ENCODE data around the gene FRMD8. TPM values are rescaled to one million over a fixed set of nuclear protein-coding genes. Genes with fewer than 3 reads are reported as not detected.

FRMD8 gene
- polyA plus RNA-seq, 1 donor, result 11.4 TPM

GRCh38 chr11:65425105-65425970 lies 38.9 kb downstream of the FRMD8 start:
- no peak for DNase-seq

DNA sequence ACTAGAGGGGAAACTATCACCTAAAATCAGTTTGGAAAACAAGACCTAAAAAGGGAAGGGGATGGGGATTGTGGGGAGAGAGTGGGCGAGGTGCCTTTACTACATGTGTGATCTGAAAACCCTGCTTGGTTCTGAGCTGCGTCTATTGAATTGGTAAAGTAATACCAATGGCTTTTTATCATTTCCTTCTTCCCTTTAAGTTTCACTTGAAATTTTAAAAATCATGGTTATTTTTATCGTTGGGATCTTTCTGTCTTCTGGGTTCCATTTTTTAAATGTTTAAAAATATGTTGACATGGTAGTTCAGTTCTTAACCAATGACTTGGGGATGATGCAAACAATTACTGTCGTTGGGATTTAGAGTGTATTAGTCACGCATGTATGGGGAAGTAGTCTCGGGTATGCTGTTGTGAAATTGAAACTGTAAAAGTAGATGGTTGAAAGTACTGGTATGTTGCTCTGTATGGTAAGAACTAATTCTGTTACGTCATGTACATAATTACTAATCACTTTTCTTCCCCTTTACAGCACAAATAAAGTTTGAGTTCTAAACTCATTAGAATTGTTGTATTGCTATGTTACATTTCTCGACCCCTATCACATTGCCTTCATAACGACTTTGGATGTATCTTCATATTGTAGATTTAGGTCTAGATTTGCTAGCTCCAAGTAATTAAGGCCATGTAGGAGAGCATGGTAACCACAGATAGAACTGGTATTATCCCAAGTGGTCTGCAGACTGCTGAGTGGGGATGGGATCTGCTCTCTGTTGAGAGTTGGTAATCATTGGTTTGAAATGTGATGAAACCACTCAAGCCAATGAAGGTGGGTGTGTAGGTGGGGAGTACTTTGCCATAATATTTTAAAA lies 39.8 kb downstream of the FRMD8 start:
- DNase-seq, result no peak

DNA sequence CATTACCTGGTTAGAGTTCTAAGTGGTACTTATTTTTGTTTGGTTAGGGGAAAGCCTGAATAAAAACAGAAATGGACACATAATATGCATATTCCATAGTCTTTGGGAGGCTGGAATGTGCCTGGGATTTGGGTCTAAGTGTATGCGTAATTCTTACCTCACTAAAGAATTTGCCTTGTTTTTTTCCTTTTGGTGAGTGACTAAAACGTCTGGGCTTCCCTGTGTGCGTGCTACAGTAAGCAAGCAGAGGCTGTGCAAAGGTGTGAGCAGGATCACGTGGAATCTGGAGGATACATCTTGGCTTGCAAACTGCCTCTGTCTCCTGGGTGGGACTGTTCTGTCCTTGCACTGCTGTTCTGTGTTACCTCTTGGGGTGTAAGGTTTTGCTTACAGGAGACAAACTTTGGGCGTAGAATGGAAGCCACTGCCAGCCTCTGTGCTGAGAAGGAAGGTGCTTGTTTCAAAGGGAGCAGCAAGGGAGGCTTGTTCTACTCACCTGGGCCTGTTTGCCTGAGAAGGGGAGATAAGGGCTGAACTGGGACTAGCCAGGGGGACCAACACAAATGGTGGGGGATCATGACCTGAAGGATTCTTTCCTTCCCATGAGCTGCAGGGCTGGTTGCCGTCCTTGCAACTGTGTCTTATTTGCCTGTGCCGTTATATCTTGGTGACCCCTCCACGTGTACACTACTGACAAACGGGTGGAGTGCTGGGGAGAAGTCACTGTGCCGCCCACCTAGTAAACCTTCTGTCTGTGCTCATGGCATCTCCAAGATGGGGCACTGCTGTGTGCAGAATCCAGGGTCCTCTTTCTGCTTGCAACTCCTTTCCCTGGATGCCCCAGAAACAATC lies 40.6 kb downstream of the FRMD8 start:
- no peak for DNase-seq

DNA sequence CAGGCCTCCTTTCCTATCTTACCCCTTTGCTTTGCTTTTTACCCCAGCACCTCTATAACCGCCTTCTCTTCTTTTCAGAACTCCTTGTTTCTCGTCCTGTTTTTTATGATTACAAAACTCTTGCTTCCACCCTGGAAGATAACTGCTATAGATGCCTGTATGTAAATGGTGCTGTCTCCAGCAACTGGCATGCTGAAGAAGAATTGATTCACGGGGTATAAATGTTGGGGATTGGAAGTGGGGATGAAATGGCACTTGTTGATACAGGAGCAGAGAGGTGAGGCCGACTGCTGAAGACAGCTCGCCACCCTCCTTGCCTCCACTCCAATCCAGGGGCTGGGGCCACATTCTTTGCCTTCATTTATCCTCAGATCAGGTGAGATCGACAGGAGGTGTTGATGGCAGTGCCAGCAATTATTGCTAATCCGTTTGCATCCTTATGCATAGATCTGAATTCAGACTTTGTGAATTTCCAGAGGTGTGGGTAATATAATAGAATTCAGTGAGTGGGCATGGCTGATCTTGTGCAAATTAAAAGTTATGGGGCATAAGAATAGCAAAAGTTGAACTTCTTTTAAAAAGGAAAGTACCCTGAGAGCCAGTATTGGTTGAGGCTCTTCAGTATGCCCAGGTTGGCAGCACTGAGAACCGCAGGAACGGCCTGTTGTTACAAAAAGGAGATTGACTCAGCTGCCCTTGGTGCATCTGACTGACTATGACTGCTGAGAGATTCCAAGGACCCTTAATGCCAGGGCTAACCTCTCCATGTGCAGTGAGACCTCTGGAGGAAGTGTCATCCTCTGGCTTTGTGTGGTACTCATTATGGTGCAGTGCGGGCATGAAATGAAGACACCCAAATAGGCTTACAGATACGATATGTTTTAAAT lies 41.5 kb downstream of the FRMD8 start:
- no peak for DNase-seq

DNA sequence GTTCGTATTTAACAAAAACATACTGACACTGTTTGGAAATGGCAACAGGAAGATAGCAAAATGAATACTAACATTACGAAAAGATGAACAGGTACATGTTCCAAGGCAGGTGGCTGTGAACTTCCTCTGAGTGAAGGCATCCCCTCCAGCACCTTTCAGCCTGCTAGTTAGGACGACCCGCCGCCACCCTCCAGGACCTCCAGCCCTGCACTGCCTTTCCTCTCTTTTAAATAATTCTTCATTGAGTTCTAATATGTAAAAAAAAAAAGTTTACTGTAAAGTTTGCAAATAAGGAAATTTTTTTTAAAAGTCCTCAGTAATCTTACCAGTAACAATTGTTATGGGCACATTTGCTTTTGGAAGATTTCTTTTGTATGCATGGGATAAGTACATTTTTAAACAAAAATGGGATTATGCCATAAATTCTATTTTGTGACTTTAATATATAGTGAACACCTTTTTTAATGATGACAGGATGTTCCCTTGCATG lies 42.2 kb downstream of the FRMD8 start:
- DNase-seq, result no peak

DNA sequence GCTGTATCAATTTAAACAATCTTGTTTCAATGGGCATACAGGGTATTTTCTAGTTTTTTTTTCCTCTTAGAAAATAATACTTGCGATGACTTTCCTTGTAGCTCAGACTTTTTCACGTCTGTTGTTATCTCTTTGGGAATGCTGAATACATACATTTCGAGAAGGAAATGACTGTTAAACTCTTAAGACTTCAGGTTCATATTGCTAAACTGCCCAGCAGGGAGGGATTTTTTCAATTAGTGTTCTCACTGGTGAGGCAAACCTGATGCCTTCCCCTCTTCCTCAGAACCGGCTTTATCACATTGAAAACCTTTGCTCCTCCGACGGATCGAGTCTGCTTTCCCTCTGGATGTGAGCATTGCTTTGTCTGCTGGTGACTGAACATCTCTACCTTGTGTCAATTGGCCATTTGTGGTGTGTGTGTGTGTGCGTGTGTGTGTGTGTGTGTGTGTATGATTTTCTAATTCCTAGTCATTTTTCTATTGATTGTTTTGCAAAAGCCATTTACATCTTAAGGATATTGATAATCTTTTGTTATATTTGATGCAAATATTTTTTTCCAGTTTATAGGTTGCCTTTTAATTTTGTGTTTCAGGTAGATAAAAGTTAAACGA lies 42.7 kb downstream of the FRMD8 start:
- DNase-seq, result no peak

DNA sequence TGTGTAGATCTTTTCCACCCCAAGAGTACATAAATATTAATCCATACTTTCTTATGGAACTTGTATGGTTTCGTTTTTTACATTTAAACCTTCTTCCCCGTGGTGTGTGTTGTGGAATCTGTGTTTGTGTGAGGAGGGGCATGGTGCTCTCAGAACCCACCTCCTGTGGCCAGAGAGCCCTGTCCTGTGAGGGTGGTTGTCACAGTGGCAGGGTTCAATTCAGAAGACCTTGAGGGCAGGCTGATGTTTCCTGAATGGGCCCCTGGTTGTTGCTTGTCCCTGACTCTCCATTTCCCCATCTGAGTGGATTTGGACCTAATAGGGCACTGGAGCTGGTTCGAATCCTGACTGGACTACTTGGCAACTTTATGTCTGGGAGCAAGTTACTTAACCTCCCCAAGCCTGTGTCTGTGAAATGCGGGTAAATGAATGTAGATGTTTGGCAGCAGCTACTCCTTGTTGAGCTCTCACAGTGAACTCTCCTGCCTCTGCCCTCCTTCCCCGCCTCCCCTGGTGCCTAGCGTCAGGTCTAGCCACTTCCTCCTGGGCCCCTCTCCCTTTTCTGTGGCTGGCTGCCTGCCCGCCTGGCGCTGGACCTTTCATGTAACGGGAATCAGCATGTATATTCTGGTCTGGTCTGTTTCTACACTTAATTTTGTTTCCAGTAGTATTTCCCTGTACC lies 43.4 kb downstream of the FRMD8 start:
- DNase-seq, result no peak

GRCh38 chr11:65430406-65431217 lies 44.2 kb downstream of the FRMD8 start:
- no peak for DNase-seq

GRCh38 chr11:65431451-65432099 lies 45.1 kb downstream of the FRMD8 start:
- no peak for DNase-seq

DNA sequence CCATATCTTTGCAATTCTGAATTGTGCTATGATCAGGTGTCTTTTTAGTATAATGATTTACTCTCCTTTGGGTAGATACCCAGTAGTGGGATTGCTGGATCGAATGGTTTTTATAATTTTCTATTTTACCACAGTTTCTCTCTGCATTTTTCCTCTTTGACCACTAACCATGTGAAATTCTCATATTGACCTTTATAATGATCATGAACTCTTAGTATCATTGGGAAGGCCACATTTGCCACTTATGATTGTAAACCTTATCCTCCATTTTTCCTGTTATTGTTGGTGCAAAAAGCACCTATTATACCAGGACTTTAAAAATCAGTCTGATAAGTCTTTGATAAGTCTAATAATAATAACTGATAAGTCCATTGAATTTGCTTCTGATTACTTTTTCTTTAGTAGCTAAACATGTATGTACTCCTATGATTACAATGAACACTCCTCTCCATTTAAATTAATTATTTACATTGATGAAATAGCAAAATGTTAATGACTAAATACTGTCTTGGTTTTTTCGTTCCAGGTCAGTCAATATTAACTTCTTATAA lies 45.7 kb downstream of the FRMD8 start:
- no peak for DNase-seq

DNA sequence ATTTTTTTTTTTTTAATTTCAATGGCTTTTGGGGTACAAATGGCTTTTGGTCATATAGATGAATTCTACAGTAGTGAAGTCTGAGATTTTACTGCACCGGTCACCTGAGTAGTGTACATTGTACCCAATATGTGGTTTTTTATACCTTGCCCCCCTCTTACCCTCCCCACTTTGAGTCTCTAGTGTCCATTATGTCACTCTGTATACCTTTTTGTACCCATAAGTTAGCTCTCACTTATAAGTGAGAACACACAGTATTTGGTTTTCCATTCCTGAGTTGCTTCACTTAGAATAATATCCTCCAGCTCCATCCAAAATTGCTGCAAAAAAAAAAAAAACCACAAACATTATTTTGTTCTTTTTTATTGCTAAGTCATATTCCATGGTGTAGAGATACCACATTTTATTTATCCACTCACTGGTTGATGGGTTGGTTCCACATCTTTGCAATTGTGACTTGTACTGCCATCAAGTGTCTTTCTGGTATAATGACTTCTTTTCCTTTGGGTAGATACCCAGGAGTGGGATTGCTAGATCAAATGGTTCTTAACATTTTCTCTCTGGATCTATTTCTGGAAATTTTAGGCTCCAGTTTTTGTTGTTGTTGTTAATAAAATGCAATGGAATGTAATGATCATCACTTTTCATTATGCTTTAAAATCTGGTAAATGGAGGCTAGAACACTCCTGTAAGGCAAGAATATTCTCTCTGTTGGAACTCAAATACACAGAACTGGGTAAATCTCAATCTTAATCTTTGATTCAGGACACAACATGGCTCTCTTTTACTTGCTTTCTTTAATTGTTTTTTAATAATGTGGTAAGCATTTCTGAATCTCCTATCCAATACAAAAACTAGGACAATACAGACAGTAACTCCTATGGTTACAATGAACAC lies 46.5 kb downstream of the FRMD8 start:
- no peak for DNase-seq

DNA sequence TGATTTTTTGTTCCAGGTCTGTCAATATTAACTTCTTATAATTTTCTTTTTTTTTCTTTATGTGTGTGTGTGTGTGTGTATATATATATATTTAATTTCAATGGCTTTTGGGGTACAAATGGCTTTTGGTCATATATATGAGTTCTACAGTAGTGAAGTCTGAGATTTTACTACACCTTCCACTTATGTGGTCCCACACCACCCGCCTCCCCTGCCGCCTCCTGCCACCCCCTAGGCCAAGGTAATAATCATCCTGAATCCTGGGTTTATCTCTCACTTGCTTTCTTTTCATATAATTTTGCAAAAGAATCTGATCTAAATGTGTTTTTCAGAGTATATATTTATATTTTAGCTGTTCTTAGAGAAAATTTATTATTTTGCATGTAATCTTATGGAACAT lies 47.2 kb downstream of the FRMD8 start:
- no peak for DNase-seq

DNA sequence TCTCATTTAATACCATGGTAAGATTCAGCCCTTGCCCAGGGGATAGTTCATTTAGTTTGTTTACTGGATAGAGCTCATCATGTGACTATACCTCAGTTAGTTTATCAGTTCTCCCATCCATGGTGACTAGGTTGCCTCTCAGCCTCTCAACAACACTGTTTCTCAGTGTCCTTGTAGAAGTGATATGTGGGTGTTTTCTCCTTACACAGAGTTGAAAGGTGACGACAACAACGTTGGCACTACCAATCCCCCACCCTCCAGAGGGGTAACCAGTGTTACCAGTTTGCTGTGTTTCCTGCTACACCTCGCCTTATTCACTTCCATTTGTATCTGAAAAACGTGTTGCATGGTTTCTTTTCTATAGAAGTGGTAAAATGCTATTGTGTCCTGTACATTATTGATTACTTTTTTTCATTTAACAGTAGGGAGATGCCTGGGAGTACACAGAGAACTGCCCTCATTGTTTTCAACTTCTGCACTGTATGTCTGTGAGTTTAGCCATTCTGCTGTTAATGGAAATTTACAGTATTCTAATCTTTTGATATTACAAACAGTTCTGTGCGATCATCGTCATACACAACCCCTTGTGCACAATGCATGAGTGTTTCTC lies 47.7 kb downstream of the FRMD8 start:
- no peak for DNase-seq

DNA sequence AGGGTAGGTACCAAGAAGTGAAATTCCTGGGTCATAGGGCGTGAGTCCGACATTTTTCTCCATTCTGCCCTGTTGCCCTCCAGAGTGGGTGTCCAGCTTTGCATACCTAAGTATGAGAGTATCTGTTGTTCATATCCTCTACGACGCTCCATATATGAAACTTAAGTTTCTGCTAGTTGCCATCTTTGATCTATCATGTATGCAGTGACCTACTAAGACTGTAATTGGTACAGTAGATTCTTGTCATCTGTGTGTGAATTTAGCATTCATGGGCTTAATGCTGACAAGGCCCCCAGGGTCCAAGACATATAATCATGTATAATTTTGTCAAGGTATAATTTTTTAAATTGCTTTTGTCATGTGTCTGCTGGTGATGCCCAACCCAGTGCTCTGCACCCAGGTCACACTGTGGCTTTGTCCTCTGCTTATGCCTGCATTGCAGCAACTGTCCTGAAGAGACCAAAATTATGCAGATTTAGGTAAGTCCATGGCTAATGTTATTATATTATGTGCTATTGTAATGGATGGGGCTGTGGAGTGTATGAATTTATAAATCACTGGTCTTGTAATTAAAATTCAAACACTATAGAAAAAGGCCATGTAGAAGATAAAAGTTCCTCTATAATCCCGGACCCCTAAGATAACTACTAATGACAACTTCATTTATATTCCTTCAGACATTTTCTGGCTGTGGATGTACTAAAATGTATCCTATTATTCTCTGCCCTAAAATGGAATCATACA lies 48.4 kb downstream of the FRMD8 start:
- DNase-seq, result no peak

DNA sequence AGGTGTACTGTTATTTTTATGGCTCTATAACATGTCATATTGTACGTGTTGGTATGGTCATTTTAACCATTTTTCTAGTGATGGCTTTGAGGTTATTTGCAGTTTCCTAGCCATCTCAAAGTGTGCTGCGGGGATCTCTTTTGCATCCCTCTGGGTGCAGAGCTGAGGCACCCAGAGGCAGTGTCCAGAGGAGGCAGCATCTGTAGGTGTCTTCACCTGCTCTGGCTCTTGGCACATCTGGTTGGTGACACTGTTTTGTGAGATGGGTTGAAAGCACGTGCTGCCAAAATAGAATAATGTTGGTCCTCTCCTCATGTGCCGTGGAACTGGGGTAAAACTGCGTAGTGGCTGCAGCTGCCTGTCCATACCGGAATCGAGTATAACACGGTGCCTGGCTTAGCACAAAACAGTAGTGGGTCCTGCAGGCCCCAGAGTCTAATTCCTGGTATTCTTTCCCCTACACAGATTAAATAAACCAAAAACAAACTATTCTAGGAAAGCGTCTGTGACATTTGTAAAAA lies 49.0 kb downstream of the FRMD8 start:
- no peak for DNase-seq

- DNase-seq, result no peak
These were observed 49.6 kb downstream of the FRMD8 start for GRCh38 chr11:65435981-65436411.

Measured in hindlimb muscle (tissue), 1 donor.